ENCODE results near the gene STK10. TPM values are rescaled to one million over a fixed set of nuclear protein-coding genes. Genes with fewer than 3 reads are reported as not detected.

Gene STK10
- total and polyA plus RNA-seq, 12 donors: 5.5 to 39.1 (median 19.0) TPM

GRCh38 chr5:172093559-172093958 lies 94.5 kb downstream of the STK10 start:
- TF ChIP-seq POLR2A (IDR thresholded peaks at IDR 0.05): no peak
- no peak for TF ChIP-seq CTCF (IDR thresholded peaks at IDR 0.05)
- intact Hi-C loops (cut with DNase I): no loop called here
- Histone ChIP-seq H3K4me3 (no peak overlapping the region), H3K9me3 (replicated peaks in 1 of 3) (no peaks in the 10 kb centered on the region), H3K4me1 (replicated peaks in 1 of 2) (no peaks in the 10 kb centered on the region), H3K27me3 (no peaks in the 10 kb centered on the region), H3K27ac (peak overlapping the region in 1 of 5 donors; percentile 34), H3K36me3 (replicated peaks in 1 of 2) (peaks cover 0 to 6% of the 10 kb centered on the region in 2 donors)
- no peak for DNase-seq
- 83 to 91% (median 88%) methylated on average over 3 to 10 of the region's 10 CpGs for WGBS, 4 donors

- TF ChIP-seq POLR2A (IDR thresholded peaks at IDR 0.05): no peak
- no peak for TF ChIP-seq CTCF (IDR thresholded peaks at IDR 0.05)
- peak in 2 of 7 donors; percentile 7 to 41 for DNase-seq
- no peak overlapping the region for H3K27ac ChIP-seq
Measured at GRCh38 chr5:172091956-172092732, 95.9 kb downstream of the STK10 start.

GRCh38 chr5:172090976-172091547 lies 97.0 kb downstream of the STK10 start:
- Histone ChIP-seq H3K27ac (no peak overlapping the region), H3K4me3 (no peak overlapping the region), H3K4me1 (replicated peaks in 1 of 2) (no peaks in the 10 kb centered on the region), H3K27me3 (no peaks in the 10 kb centered on the region), H3K9me3 (replicated peaks in 1 of 3) (no peaks in the 10 kb centered on the region), H3K36me3 (replicated peaks in 1 of 2) (peaks cover 0 to 6% of the 10 kb centered on the region in 2 donors)
- TF ChIP-seq POLR2A (IDR thresholded peaks at IDR 0.05) (no peak), CTCF (IDR thresholded peaks at IDR 0.05) (no peak)
- WGBS, 4 donors: 93 to 98% (median 96%) methylated on average over 5 to 10 of the region's 10 CpGs
- peak in 2 of 7 donors; percentile 3 to 39 for DNase-seq
- intact Hi-C loops (cut with DNase I): no loop called here

More at GRCh38 chr5:172091956-172092732, 95.9 kb downstream of the STK10 start:
- Histone ChIP-seq H3K4me3 (no peak overlapping the region), H3K36me3 (replicated peaks in 1 of 2) (peaks cover 0 to 6% of the 10 kb centered on the region in 2 donors), H3K27me3 (no peaks in the 10 kb centered on the region), H3K9me3 (replicated peaks in 1 of 3) (no peaks in the 10 kb centered on the region), H3K4me1 (replicated peaks in 1 of 2) (no peaks in the 10 kb centered on the region)
- intact Hi-C loops (cut with DNase I): no loop called here
- 92 to 96% (median 94%) methylated on average over 12 to 17 of the region's 17 CpGs for WGBS, 4 donors

GRCh38 chr5:172089298-172090117 lies 98.5 kb downstream of the STK10 start:
- WGBS, 4 donors: 92 to 97% (median 94%) methylated on average over 7 of the region's 7 CpGs
- no peaks in the 10 kb centered on the region for H3K27me3 ChIP-seq
- H3K4me1 ChIP-seq (replicated peaks in 1 of 2): no peaks in the 10 kb centered on the region
- peaks cover 0 to 6% of the 10 kb centered on the region in 2 donors for H3K36me3 ChIP-seq (replicated peaks in 1 of 2)
- H3K4me3 ChIP-seq: no peak overlapping the region
- no peaks in the 10 kb centered on the region for H3K9me3 ChIP-seq (replicated peaks in 1 of 3)
- intact Hi-C loops (cut with DNase I): no loop called here
- peak in 1 of 7 donors; percentile 1 for DNase-seq
- no peak for TF ChIP-seq CTCF (IDR thresholded peaks at IDR 0.05)
- no peak for TF ChIP-seq POLR2A (IDR thresholded peaks at IDR 0.05)
- no peak overlapping the region for H3K27ac ChIP-seq
